Neural progenitor cell (in vitro differentiated cells): ENCODE measurements around the gene ARFGAP1.

ENCODE experiments used
- EZH2 ChIP-seq: fragments of 200-600 bp; sonication (generic); IDR thresholded peaks from 2 replicates; pipeline ENCODE4 v1.6.1; 2017; ENCODE audit warnings: antibody characterized with exemption, mild to moderate bottlenecking, moderate library complexity
- TF ChIP-seq, protein P1 (sequence below): fragments of 200-600 bp; sonication (generic); IDR thresholded peaks from 2 replicates; pipeline ENCODE4 v1.5.1; 2017; ENCODE audit warnings: antibody characterized with exemption, mild to moderate bottlenecking

DNA sequence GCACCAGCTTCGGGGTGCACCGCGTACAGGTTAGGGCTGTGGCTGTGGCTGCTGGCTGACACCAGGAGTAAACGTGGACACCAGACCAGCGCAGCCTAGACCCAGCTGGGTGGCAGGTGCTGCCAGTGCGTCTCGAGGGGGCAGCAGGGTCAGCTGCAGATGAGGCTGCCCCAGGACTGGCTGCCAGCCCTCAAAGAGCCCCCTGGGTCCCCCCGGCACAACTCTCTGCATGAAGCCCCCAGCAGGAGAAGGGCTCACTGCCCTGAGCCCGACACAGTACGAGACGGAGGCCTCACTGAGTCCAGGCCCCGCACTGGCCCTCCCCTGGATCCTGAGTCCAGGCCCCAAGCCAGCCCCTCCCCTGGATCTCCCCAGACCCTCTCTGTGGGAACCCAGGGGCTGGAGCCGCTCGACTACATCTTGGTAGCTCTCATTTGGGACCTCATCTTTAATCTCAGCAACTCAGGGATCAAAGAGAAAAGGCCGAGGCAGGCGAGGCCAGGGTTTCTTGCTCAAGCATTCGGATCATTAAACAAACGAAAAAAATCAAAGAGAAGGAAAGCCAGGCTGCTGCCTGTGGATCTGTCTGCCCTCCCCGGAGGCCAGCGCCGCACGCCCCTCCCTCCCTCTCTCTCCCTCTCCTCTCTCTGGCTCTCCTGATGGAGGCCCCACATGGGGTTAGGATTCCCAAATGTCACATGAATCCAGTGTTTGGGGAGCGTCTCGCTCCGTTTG, 11.4 kb upstream of the ARFGAP1 start:
- TF ChIP-seq, protein P1, sequence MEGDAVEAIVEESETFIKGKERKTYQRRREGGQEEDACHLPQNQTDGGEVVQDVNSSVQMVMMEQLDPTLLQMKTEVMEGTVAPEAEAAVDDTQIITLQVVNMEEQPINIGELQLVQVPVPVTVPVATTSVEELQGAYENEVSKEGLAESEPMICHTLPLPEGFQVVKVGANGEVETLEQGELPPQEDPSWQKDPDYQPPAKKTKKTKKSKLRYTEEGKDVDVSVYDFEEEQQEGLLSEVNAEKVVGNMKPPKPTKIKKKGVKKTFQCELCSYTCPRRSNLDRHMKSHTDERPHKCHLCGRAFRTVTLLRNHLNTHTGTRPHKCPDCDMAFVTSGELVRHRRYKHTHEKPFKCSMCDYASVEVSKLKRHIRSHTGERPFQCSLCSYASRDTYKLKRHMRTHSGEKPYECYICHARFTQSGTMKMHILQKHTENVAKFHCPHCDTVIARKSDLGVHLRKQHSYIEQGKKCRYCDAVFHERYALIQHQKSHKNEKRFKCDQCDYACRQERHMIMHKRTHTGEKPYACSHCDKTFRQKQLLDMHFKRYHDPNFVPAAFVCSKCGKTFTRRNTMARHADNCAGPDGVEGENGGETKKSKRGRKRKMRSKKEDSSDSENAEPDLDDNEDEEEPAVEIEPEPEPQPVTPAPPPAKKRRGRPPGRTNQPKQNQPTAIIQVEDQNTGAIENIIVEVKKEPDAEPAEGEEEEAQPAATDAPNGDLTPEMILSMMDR = no peak
- TF ChIP-seq EZH2 = no peak
